ENCODE measurements around the gene GABARAPL1. TPM values are rescaled to one million over a fixed set of nuclear protein-coding genes. Genes with fewer than 3 reads are reported as not detected.

GABARAPL1 gene
- total and polyA plus RNA-seq, 2 of the 13 experiments (the other 11 are each of a cell fraction or from before 2014, with no cell fraction given) = 7.9 to 26.1 TPM

- no peaks in the 10 kb centered on the region for H3K9me3 ChIP-seq (ENCODE audit: low read length)
- ChIA-PET CTCF (ENCODE audit: low intra/inter-chr PET ratio, low total read pairs) (no interaction called here), POLR2A (no interaction called here)
- H2AFZ ChIP-seq (ENCODE audit: low read length) = no peak overlapping the region
- in situ Hi-C loops (cut with HindIII; ENCODE audit: extremely low pct_ligation_motif_present, low pct_unique_long_range_greater_than_20kb) (no loop called here), intact Hi-C loops (cut with micrococcal nuclease; ENCODE audit: unreplicated experiment) (no loop called here)
- H3K4me3 ChIP-seq (replicated peaks in 1 of 3; ENCODE audit: insufficient read depth in 1 of 3, low read depth in 2 of 3, low read length in 3 of 3) = no peak overlapping the region
- no peak for TF ChIP-seq TRIM24 (CRISPR knock-in tag; IDR thresholded peaks at IDR 0.05)
- TF ChIP-seq HNRNPK (IDR thresholded peaks at IDR 0.05; ENCODE audit: low read depth, low read length, poor library complexity, severe bottlenecking) = no peak
- TF ChIP-seq ZNF18 (CRISPR knock-in tag; IDR thresholded peaks at IDR 0.05; ENCODE audit: insufficient replicate concordance) = no peak
- no peak for TF ChIP-seq SP4 (CRISPR knock-in tag; IDR thresholded peaks at IDR 0.05)
- TF ChIP-seq ZBTB21 (CRISPR knock-in tag; IDR thresholded peaks at IDR 0.05) = no peak
- TF ChIP-seq ZBTB20 (CRISPR knock-in tag; IDR thresholded peaks at IDR 0.05; ENCODE audit: borderline replicate concordance, low read depth) = no peak
- TF ChIP-seq ZBTB44 (CRISPR knock-in tag; IDR thresholded peaks at IDR 0.05) = no peak
- no peak for TF ChIP-seq ZNF607 (CRISPR knock-in tag; IDR thresholded peaks at IDR 0.05; ENCODE audit: borderline replicate concordance)
- TF ChIP-seq ZNF207 (IDR thresholded peaks at IDR 0.05; ENCODE audit: borderline replicate concordance) = no peak
- no peak for TF ChIP-seq SPEN (CRISPR knock-in tag; IDR thresholded peaks at IDR 0.05; ENCODE audit: low read depth)
- no peak for TF ChIP-seq UBTF (CRISPR knock-in tag; IDR thresholded peaks at IDR 0.05)
- no peak for TF ChIP-seq ZNF12 (CRISPR knock-in tag; IDR thresholded peaks at IDR 0.05)
- TF ChIP-seq, protein P1, sequence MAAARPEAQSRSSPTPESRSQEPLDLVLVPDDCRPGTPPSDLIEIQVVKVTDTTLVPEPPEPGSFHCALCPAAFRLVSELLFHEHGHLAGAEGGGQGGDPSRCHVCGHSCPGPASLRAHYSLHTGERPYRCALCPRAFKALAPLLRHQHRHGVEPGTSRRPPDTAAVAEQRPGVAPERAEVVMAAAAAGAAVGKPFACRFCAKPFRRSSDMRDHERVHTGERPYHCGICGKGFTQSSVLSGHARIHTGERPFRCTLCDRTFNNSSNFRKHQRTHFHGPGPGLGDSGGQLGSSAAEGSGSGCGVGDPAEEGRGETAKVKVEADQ (CRISPR knock-in tag; IDR thresholded peaks at IDR 0.05; ENCODE audit: borderline replicate concordance) = no peak
- TF ChIP-seq ZNF549 (CRISPR knock-in tag; IDR thresholded peaks at IDR 0.05) = no peak
- H3K27ac ChIP-seq (ENCODE audit: extremely low read length, insufficient read depth, low read length) = no peak overlapping the region
- no peaks in the 10 kb centered on the region for H3K4me1 ChIP-seq (ENCODE audit: insufficient read depth, low read length)
- no peaks in the 10 kb centered on the region for H3K36me3 ChIP-seq (replicated peaks in 1 of 2; ENCODE audit: control insufficient read depth in 1 of 2, insufficient read depth in 2 of 2, low read length in 2 of 2)
- no peak overlapping the region for H3K4me2 ChIP-seq (ENCODE audit: low read depth, low read length)
- FAIRE-seq (no peak), ATAC-seq (no peak), DNase-seq (ENCODE audit: low spot score) (no peak)
- no peaks in the 10 kb centered on the region for H3K79me2 ChIP-seq (ENCODE audit: insufficient read depth, low read length)
- BruUV-seq (replicated peaks) = no TSS peak
- no peaks in the 10 kb centered on the region; a peak in 3 of 5 replicates for H3K27me3 ChIP-seq (ENCODE audit: control insufficient read depth in 1 of 2, insufficient read depth in 2 of 2, low read length in 2 of 2)
- 63% methylated on average over 5 of the region's 5 CpGs for WGBS (ENCODE audit: low lambda C conversion rate)
- H3K9ac ChIP-seq (ENCODE audit: insufficient read depth, low read depth, low read length) = no peak overlapping the region
- H4K20me1 ChIP-seq (ENCODE audit: insufficient read depth, low read length) = no peaks in the 10 kb centered on the region
Measured at GRCh38 chr12:10197879-10198278, 14.8 kb upstream of the GABARAPL1 start.
